ENCODE data around the gene TRIM62.
"Not testable (repeated sequence)": the region's sequence is repeated elsewhere in the genome, so short reads cannot be mapped to it uniquely, and the experiment has no call there.

Gene TRIM62

DNA sequence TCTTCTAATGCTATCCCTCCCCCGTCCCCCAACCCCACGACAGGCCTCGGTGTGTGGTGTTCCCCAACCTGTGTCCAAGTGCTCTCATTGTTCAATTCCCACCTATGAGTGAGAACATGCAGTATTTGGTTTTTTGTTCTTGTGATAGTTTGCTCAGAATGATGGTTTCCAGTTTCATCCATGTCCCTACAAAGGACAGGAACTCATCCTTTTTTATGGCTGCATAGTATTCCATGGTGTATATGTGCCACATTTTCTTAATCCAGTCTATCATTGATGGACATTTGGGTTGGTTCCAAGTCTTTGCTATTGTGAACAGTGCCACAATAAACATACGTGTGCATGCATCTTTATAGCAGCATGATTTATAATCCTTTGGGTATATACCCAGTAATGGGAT, 57.2 kb downstream of the TRIM62 start:
- H3K4me3 Mint-ChIP-seq; H3K27me3 Mint-ChIP-seq; H3K4me1 Mint-ChIP-seq (ENCODE audit: low read depth); H3K9me3 Mint-ChIP-seq; H3K27ac Mint-ChIP-seq; intact Hi-C loops (cut with micrococcal nuclease): not testable (repeated sequence)
- peaks cover 12% of the 10 kb centered on the region for H3K36me3 Mint-ChIP-seq (ENCODE audit: low read depth)

DNA sequence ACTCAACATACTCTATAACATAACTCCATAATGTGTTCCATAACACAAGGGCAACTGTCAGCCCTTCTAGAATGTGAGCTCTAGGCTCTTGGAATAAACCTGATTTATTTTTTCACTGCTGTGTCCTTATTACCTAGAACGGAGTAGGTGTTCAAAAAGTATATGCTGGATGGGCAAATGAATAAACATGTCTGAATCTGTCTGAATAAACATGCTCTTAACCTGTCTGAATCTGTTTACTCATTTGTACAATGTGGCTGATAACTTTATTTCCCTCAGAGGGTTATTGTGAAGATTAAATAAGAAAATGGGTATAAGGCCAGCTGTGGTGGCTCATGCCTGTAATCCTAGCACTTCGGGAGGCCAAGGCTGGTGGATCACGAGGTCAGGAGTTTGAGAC, 58.6 kb downstream of the TRIM62 start:
- intact Hi-C loops (cut with micrococcal nuclease): no loop called here
- H3K27me3 Mint-ChIP-seq: peaks cover 9% of the 10 kb centered on the region

GRCh38 chr1:33122483-33123178, 59.2 kb downstream of the TRIM62 start:
- Mint-ChIP-seq H3K9me3 (peaks cover 6% of the 10 kb centered on the region), H3K4me1 (ENCODE audit: low read depth) (peaks cover 21% of the 10 kb centered on the region), H3K27me3 (peaks cover 9% of the 10 kb centered on the region), H3K36me3 (ENCODE audit: low read depth) (peaks cover 12% of the 10 kb centered on the region), H3K27ac (no peak overlapping the region), H3K4me3 (no peak overlapping the region)
- intact Hi-C loops (cut with micrococcal nuclease): no loop called here

More for the DNA sequence above, 58.6 kb downstream of the TRIM62 start:
- Mint-ChIP-seq H3K27ac (no peak overlapping the region), H3K4me1 (ENCODE audit: low read depth) (peaks cover 15% of the 10 kb centered on the region), H3K36me3 (ENCODE audit: low read depth) (peaks cover 12% of the 10 kb centered on the region), H3K4me3 (no peak overlapping the region), H3K9me3 (peaks cover 6% of the 10 kb centered on the region)

DNA sequence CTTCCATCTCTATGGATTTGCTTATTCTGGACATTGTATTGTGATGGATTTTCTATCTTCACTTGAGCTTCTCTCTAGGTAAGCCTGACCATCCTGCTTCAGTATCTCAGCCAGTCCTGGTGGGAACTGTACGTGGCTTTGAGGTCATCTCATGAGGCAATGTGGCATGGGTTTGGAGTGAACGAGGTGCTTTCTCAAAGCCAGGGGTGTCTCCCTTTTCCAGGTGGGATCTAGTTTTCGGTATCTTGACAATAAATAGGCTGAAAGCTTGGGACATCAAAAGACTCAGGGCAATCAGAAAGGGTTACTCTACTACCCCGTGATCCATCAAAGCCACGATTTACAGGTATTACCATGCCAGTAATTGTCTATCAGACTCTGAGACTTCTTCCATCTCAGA, 60.1 kb downstream of the TRIM62 start:
- peaks cover 21% of the 10 kb centered on the region for H3K4me1 Mint-ChIP-seq (ENCODE audit: low read depth)
- H3K4me3 Mint-ChIP-seq: no peak overlapping the region
- peaks cover 12% of the 10 kb centered on the region for H3K36me3 Mint-ChIP-seq (ENCODE audit: low read depth)
- intact Hi-C loops (cut with micrococcal nuclease): no loop called here
- H3K9me3 Mint-ChIP-seq: peaks cover 6% of the 10 kb centered on the region
- peaks cover 9% of the 10 kb centered on the region for H3K27me3 Mint-ChIP-seq
- H3K27ac Mint-ChIP-seq: no peak overlapping the region

DNA sequence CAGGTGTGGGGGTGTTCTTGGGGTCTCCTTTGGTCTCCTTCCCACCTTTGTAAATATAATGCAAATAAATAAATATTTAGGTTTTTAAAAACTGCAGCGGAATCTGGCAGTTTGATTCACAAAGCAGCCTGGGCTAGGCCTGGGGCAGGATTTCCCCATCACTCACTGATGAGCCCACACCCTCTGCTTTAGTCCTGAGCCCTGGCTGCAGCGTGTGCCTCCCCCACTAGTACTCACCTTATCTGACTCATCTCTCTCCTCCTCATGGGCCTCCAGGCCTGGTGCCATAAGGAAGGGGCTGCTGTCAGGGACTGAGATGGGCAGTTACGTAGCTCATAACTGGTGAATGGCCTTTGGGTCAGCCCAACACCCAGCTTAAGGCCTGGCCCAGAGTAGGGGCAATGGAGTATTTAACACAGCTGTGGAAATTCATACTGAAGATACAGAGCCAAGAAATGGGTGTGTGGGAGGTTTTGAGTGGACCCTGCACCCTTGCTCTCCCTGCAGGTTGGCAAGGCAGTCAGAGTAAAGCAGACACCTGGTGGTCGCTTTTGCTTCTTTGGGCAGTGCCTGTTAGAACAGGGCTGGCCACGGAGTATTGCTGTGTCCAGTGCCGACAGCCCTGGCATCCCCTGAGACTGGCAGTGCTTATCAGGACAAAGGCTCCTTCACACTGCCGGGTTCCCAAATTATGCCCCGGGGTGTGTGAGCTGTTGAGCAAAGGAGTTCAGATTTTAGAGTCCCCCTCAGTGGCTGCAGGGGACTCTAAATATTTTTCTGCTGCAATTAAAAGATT, 61.2 kb downstream of the TRIM62 start:
- H3K27me3 Mint-ChIP-seq: peaks cover 9% of the 10 kb centered on the region
- intact Hi-C loops (cut with micrococcal nuclease): no loop called here

DNA sequence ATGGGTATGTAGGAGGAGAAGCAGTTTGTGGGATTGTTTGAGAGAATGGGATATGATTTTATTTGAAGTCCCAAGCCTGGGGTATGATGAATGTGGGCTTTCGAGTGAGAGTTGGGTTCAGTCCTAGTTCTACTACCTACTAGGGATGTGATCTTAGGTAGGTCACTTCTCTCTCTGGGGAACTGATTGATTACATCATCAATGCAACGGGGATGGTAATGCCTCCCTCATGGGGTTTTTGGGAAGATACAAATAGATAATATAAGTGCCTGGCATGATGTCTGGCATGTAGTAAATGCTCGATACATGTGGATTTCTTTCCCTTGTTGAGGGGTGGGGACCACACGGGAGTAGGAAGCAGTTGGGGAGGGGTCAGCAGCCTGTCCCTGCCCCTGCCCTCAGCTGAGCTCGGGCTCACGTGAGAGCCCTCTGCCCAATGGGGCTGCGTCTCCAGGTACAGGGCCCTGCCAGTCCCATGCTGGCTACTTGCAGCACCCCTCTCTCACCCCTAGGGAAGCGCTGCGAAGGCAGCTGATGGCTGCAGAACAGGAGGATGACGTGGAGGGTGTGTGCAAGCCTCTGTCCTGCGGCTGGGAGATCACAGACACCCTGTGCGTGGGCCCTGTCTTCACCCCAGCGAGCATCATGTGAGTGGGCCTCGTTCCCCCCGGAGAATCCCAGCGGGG, 62.2 kb downstream of the TRIM62 start:
- intact Hi-C loops (cut with micrococcal nuclease): no loop called here
- Mint-ChIP-seq H3K36me3 (ENCODE audit: low read depth) (no peaks in the 10 kb centered on the region), H3K4me1 (ENCODE audit: low read depth) (peaks cover 17% of the 10 kb centered on the region), H3K27me3 (peaks cover 9% of the 10 kb centered on the region), H3K4me3 (no peak overlapping the region), H3K9me3 (no peaks in the 10 kb centered on the region), H3K27ac (no peak overlapping the region)

More for the DNA sequence above, 61.2 kb downstream of the TRIM62 start:
- H3K27ac Mint-ChIP-seq: no peak overlapping the region
- peaks cover 17% of the 10 kb centered on the region for H3K4me1 Mint-ChIP-seq (ENCODE audit: low read depth)
- peaks cover 6% of the 10 kb centered on the region for H3K9me3 Mint-ChIP-seq
- H3K4me3 Mint-ChIP-seq: no peak overlapping the region
- H3K36me3 Mint-ChIP-seq (ENCODE audit: low read depth): peaks cover 9% of the 10 kb centered on the region

DNA sequence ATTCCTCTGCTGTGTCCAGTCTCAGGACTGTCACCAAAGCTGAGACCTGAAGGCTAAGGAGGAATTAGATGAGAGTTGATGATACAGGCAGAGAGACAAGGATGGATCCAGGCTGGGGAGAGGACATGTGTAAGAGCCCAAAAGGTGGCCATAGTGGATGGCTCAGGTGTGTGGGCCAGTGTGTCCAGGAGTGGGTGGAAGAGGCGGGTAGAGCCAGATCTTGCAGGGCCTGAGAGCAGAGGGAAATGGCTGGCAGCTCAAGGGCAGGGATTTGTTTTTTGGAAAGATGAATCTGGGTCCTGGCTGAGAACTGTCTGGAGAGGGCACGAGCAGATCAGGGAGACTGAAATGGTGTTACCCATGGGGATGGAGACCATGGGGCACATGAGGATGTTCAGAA, 62.8 kb downstream of the TRIM62 start:
- H3K4me3 Mint-ChIP-seq: no peak overlapping the region
- intact Hi-C loops (cut with micrococcal nuclease): no loop called here
- no peaks in the 10 kb centered on the region for H3K36me3 Mint-ChIP-seq (ENCODE audit: low read depth)
- H3K9me3 Mint-ChIP-seq: no peaks in the 10 kb centered on the region
- peaks cover 17% of the 10 kb centered on the region for H3K4me1 Mint-ChIP-seq (ENCODE audit: low read depth)
- peak overlapping the region; percentile 47 for H3K27ac Mint-ChIP-seq
- H3K27me3 Mint-ChIP-seq: peaks cover 9% of the 10 kb centered on the region

DNA sequence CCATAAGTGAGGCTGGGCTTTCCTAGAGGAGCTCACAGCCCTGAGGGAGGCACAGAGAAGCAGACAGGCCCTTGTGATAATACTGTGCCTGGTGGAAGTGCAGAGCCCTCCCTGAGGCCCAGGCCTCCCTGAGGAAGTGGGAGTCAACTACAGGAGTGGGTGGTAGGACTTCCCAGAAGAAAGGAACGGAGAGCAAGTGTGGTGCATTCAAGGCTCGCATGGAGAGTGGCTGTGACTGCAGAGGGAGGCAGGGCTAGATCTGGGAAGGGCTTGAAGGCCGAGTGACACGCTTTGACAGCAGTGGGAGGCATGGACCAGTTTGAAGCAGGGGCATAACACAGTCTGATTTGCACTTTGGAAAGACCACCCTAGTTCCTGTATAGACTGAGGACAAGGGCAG, 63.6 kb downstream of the TRIM62 start:
- peaks cover 17% of the 10 kb centered on the region for H3K4me1 Mint-ChIP-seq (ENCODE audit: low read depth)
- H3K27me3 Mint-ChIP-seq: peaks cover 9% of the 10 kb centered on the region
- no peak overlapping the region for H3K4me3 Mint-ChIP-seq
- intact Hi-C loops (cut with micrococcal nuclease): no loop called here
- H3K27ac Mint-ChIP-seq: peak overlapping the region; percentile 47
- H3K9me3 Mint-ChIP-seq: no peaks in the 10 kb centered on the region
- no peaks in the 10 kb centered on the region for H3K36me3 Mint-ChIP-seq (ENCODE audit: low read depth)

GRCh38 chr1:33117440-33118085, 64.3 kb downstream of the TRIM62 start:
- H3K4me1 Mint-ChIP-seq (ENCODE audit: low read depth): peaks cover 17% of the 10 kb centered on the region
- no peaks in the 10 kb centered on the region for H3K36me3 Mint-ChIP-seq (ENCODE audit: low read depth)
- peak overlapping the region; percentile 47 for H3K27ac Mint-ChIP-seq
- peaks cover 3% of the 10 kb centered on the region for H3K27me3 Mint-ChIP-seq
- H3K9me3 Mint-ChIP-seq: no peaks in the 10 kb centered on the region
- intact Hi-C loops (cut with micrococcal nuclease): no loop called here
- H3K4me3 Mint-ChIP-seq: no peak overlapping the region

DNA sequence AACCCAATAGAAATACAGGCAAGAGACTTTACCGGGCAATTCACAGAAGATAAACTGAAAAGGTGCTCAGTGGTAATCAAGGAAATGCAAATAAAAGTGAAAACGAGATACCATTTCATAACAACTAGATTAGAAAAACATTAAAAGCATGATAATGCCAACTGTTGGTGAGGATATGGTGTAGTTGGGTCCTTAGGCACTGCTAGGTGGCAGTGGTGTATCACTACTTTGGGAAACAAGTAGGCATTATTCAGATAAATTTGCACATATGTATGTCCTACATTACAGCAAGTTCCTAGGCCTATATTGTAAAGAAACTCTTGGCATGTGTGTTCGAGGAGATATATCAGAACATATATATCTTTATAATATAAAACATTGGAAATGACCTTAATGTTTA, 69.9 kb downstream of the TRIM62 start:
- intact Hi-C loops (cut with micrococcal nuclease): no loop called here
- no peak overlapping the region for H3K4me3 Mint-ChIP-seq
- H3K27ac Mint-ChIP-seq: no peak overlapping the region
- H3K27me3 Mint-ChIP-seq: peaks cover 3% of the 10 kb centered on the region
- H3K36me3 Mint-ChIP-seq (ENCODE audit: low read depth): no peaks in the 10 kb centered on the region
- peaks cover 9% of the 10 kb centered on the region for H3K9me3 Mint-ChIP-seq
- no peaks in the 10 kb centered on the region for H3K4me1 Mint-ChIP-seq (ENCODE audit: low read depth)

GRCh38 chr1:33110477-33110876, 71.4 kb downstream of the TRIM62 start:
- Mint-ChIP-seq H3K4me3 (no peak overlapping the region), H3K4me1 (ENCODE audit: low read depth) (no peaks in the 10 kb centered on the region), H3K27me3 (peaks cover 3% of the 10 kb centered on the region), H3K9me3 (peaks cover 9% of the 10 kb centered on the region), H3K36me3 (ENCODE audit: low read depth) (no peaks in the 10 kb centered on the region), H3K27ac (no peak overlapping the region)
- intact Hi-C loops (cut with micrococcal nuclease): no loop called here

DNA sequence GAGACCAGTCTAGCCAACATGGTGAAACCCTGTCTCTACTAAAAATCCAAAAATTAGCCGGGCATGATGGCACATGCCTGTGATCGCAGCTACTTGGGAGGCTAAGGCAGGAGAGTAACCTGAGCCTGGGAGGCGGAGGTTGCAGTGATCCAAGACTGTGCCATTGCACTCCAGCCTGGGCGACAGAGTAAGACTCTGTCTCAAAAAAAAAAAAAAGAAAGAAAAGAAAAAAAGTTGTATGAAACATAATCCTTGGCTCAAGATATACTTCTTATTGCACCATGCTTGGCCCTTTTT, 81.8 kb downstream of the TRIM62 start:
- intact Hi-C loops (cut with micrococcal nuclease); H3K27ac Mint-ChIP-seq; H3K36me3 Mint-ChIP-seq (ENCODE audit: low read depth); H3K4me3 Mint-ChIP-seq; H3K9me3 Mint-ChIP-seq; H3K27me3 Mint-ChIP-seq: not testable (repeated sequence)
- H3K4me1 Mint-ChIP-seq (ENCODE audit: low read depth): peaks cover 28% of the 10 kb centered on the region

DNA sequence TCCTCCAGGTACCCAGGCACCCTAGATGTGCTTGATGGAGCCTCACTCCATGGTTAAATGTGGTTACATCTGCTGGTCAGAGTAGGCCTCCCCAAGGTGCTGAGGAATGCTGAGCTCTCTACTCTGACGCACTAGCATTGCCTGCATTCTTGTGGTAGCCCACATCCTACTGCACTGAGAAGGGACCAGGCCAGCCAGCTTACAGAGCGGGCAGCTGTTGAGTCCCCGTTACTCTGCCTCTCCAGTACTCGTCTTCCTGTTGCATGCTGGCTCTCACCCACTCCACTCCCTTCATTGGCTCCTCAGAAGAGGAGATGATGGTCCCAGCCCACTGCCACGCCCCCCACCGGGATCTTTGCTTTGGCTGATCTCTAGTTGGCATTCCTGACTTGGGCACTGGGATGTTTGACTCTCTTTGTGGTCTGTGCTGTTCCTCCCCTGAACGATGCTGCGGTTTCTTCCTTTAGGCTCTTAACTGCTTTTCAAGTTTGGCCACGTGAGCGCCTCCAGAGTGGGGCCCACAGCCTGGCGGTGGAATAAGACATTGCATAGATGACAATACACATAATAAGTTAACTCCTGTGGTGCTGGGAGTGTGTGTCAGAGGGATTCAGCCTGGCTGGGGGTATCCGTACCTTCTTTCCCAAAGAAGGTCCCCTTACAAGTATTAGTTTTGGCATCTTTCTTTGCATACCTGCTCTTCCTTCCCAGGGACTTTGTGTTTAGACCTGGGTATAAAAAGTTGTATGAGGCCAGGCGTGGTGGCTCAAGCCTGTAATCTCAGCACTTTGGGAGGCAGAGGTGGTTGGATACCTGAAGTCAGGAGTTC, 82.3 kb downstream of the TRIM62 start:
- no peaks in the 10 kb centered on the region for H3K36me3 Mint-ChIP-seq (ENCODE audit: low read depth)
- no peaks in the 10 kb centered on the region for H3K9me3 Mint-ChIP-seq
- peaks cover 3% of the 10 kb centered on the region for H3K27me3 Mint-ChIP-seq
- peak overlapping the region; percentile 43 for H3K27ac Mint-ChIP-seq
- H3K4me1 Mint-ChIP-seq (ENCODE audit: low read depth): peaks cover 28% of the 10 kb centered on the region
- intact Hi-C loops (cut with micrococcal nuclease): loop anchor here (2.0 kb wide), 1 partner anchor 27 kb away; no protein-coding TSS in a partner anchor
- no peak overlapping the region for H3K4me3 Mint-ChIP-seq
